Liver (tissue), 9 donors: ENCODE data around the gene RAB7A. TPM values are rescaled to one million over a fixed set of nuclear protein-coding genes. Genes with fewer than 3 reads are reported as not detected.
A peak's percentile ranks its signal among the peaks of the same experiment; 100 is the strongest.

Source experiments
- DNase-seq: peaks from one replicate; pipeline ENCODE4 v3.0.0-alpha.2; 2017; ENCODE audit warnings: low spot score
- H3K27ac ChIP-seq, 2 donors: one replicate each; pipeline ENCODE4 v1.7.0; 2013; ENCODE audit warnings: inconsistent platforms in 2 of 2, low read length in 2 of 2, control low read depth in 1 of 2, low read depth in 1 of 2, mild to moderate bottlenecking in 1 of 2
- H3K27me3 ChIP-seq, 4 donors: one replicate each; pipeline versions ENCODE4 v1.6.1 to v1.7.0; 2013; ENCODE audit warnings: low read length in 3 of 4, inconsistent platforms in 1 of 4, mild to moderate bottlenecking in 1 of 4, moderate library complexity in 1 of 4; ENCODE audit not compliant: control insufficient read depth in 4 of 4, insufficient read depth in 4 of 4
- H3K36me3 ChIP-seq, 4 donors: one replicate each; pipeline versions ENCODE4 v1.6.1 to v1.7.0; 2013; ENCODE audit warnings: low read length in 3 of 4, mild to moderate bottlenecking in 3 of 4, low read depth in 1 of 4, moderate library complexity in 1 of 4; ENCODE audit not compliant: control insufficient read depth in 4 of 4, insufficient read depth in 3 of 4
- H3K4me1 ChIP-seq, 4 donors: one replicate each; pipeline versions ENCODE4 v1.6.1 to v1.7.0; 2013; ENCODE audit warnings: low read length in 3 of 4, mild to moderate bottlenecking in 3 of 4, moderate library complexity in 1 of 4; ENCODE audit not compliant: control insufficient read depth in 4 of 4, insufficient read depth in 4 of 4
- H3K4me3 ChIP-seq, 3 donors: one replicate each; pipeline versions ENCODE4 v1.6.1 to v1.7.0; 2013; ENCODE audit warnings: low read length in 3 of 3, control low read depth in 1 of 3, low read depth in 1 of 3, mild to moderate bottlenecking in 1 of 3
- H3K9ac ChIP-seq, 2 donors: one replicate each; pipeline ENCODE4 v1.7.0; 2013; ENCODE audit warnings: low read length in 2 of 2, mild to moderate bottlenecking in 2 of 2, moderate library complexity in 2 of 2, control low read depth in 1 of 2, low read depth in 1 of 2
- H3K9me3 ChIP-seq, 4 donors: one replicate each; pipeline versions ENCODE4 v1.6.1 to v1.7.0; 2013; ENCODE audit warnings: low read length in 3 of 4; ENCODE audit not compliant: control insufficient read depth in 4 of 4
- CTCF ChIP-seq: fragments of 150-350 bp; IDR thresholded peaks from 2 replicates; pipeline ENCODE4 v1.5.1; 2017; ENCODE audit warnings: improper control_type of control experiment, low read depth, low read length; ENCODE audit not compliant: missing input control
- EGR1 ChIP-seq, 2 donors: IDR thresholded peaks; 2 replicates each; pipeline ENCODE4 v1.6.1; 2016 to 2018; ENCODE audit warnings: antibody characterized with exemption in 2 of 2, low read depth in 2 of 2
- FOXA1 ChIP-seq: IDR thresholded peaks from 2 replicates; pipeline ENCODE4 v1.6.1; 2016; ENCODE audit warnings: antibody characterized with exemption
- GABPA ChIP-seq, 2 donors: IDR thresholded peaks in 1 of 2; conservative IDR thresholded peaks in 1 of 2; 2 replicates each; pipeline ENCODE4 v1.6.1; 2016; ENCODE audit warnings: antibody characterized with exemption in 2 of 2, mild to moderate bottlenecking in 1 of 2, moderate library complexity in 1 of 2
- HNF4A ChIP-seq, 2 donors: conservative IDR thresholded peaks; 2 replicates each; pipeline ENCODE4 v1.6.1; 2016; ENCODE audit warnings: antibody characterized with exemption in 2 of 2, mild to moderate bottlenecking in 2 of 2
- HNF4G ChIP-seq: IDR thresholded peaks from 2 replicates; pipeline ENCODE4 v1.6.1; 2016; ENCODE audit warnings: antibody characterized with exemption
- RAD21 ChIP-seq, 2 donors: IDR thresholded peaks; 2 replicates each; pipeline ENCODE4 v1.6.1; 2016; ENCODE audit warnings: antibody characterized with exemption in 2 of 2, mild to moderate bottlenecking in 2 of 2
- RXRA ChIP-seq, 2 donors: IDR thresholded peaks; 2 replicates each; pipeline ENCODE4 v1.6.1; 2017 to 2018; ENCODE audit warnings: antibody characterized with exemption in 2 of 2, mild to moderate bottlenecking in 1 of 2
- SP1 ChIP-seq: IDR thresholded peaks from 2 replicates; pipeline ENCODE4 v1.6.1; 2018; ENCODE audit warnings: antibody characterized with exemption, mild to moderate bottlenecking
- TAF1 ChIP-seq: conservative IDR thresholded peaks from 2 replicates; pipeline ENCODE4 v1.6.1; 2016; ENCODE audit warnings: antibody characterized with exemption, mild to moderate bottlenecking
- YY1 ChIP-seq: IDR thresholded peaks from 2 replicates; pipeline ENCODE4 v1.6.1; 2016; ENCODE audit warnings: antibody characterized with exemption, mild to moderate bottlenecking
- WGBS: extraction: QIAGEN DNeasy Blood & Tissue Kit; methylation state at CpG from one replicate; pipeline ENCODE4 v1.1.7; 2013; 5-methylcytosine and 5-hydroxymethylcytosine counted together
- polyA plus RNA-seq, 2 donors: library from polyadenylated mRNA; stranded (reverse) in 1 of 2; unstranded in 1 of 2; fragments of 200-250 nt in 1 of 2; fragments of >200 nt in 1 of 2; fragmentation: Nextera tagmentation in 1 of 2; extraction: Ambion mirVana in 1 of 2; gene quantifications; one replicate each; pipeline versions ENCODE4 v1.2.1 to v1.2.3, GENCODE V29; 2013 to 2015
- total RNA-seq, 2 donors: library from RNA; depleted of rRNA; stranded (reverse); fragments of >200 nt; gene quantifications; one replicate each; pipeline ENCODE4 v1.2.3, GENCODE V29; 2014
- TF ChIP-seq, protein P1 (sequence below): IDR thresholded peaks from 2 replicates; pipeline ENCODE4 v1.6.1; 2016; ENCODE audit warnings: antibody characterized with exemption
- TF ChIP-seq, protein P2 (sequence below): IDR thresholded peaks from 2 replicates; pipeline ENCODE4 v1.6.1; 2016; ENCODE audit warnings: antibody characterized with exemption
- TF ChIP-seq, protein P3 (sequence below): IDR thresholded peaks from 2 replicates; pipeline ENCODE4 v1.6.1; 2016; ENCODE audit warnings: antibody characterized with exemption
- donor health status: healthy.
- donor health status: healthy.
- donor health status: healthy.
- donor health status: healthy.
- donor health status: healthy.

RAB7A gene
- total and polyA plus RNA-seq, 4 donors = 34.6 to 90.6 (median 63.4) TPM

DNA sequence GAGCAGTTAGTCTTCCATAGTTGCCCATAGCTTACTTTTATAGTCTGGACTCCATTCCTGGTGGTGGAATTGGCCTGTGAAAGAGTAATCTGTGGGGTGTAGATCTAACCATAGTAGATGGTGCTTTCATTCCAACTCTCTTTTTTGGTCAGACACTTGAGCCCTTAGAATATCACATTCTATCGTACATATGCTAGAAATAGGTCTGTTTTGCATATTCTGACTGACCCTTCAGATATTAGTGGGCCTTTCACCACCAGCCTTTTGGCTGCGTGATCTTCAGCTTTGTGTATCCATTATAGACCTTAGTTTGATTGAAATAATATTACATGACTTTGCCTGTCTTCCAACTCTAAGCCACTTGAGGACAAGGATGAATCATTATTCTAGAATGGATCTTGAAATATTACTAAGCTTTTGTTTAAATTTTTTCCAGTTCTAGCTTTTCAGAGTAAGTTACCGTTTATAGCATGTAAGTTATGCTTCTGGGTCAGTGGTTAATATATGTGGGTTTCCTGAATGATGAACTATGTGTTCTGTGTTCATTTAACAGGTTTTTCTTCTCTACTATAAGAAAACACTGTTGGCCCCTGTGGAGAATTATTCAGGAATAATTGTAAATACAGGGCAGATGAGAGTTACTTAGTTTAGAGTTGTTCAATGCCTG lies 8.7 kb downstream of the RAB7A start:
- Histone ChIP-seq H3K27ac (no peak overlapping the region), H3K4me1 (peaks cover 2 to 40% (median 36%) of the 10 kb centered on the region in 4 donors), H3K9ac (peak overlapping the region in 1 of 2 donors; percentile 38), H3K4me3 (no peak overlapping the region), H3K27me3 (no peaks in the 10 kb centered on the region), H3K9me3 (no peaks in the 10 kb centered on the region), H3K36me3 (peaks cover 0 to 4% (median 0%) of the 10 kb centered on the region in 4 donors)
- WGBS = 93% methylated on average over 3 of the region's 3 CpGs
- DNase-seq = no peak
- TF ChIP-seq, protein P1, sequence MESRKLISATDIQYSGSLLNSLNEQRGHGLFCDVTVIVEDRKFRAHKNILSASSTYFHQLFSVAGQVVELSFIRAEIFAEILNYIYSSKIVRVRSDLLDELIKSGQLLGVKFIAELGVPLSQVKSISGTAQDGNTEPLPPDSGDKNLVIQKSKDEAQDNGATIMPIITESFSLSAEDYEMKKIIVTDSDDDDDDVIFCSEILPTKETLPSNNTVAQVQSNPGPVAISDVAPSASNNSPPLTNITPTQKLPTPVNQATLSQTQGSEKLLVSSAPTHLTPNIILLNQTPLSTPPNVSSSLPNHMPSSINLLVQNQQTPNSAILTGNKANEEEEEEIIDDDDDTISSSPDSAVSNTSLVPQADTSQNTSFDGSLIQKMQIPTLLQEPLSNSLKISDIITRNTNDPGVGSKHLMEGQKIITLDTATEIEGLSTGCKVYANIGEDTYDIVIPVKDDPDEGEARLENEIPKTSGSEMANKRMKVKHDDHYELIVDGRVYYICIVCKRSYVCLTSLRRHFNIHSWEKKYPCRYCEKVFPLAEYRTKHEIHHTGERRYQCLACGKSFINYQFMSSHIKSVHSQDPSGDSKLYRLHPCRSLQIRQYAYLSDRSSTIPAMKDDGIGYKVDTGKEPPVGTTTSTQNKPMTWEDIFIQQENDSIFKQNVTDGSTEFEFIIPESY = no peak
- TF ChIP-seq RAD21 (IDR thresholded peaks at IDR 0.05) (no peak), YY1 (no peak), HNF4G (no peak), TAF1 (no peak), GABPA (IDR thresholded peaks at IDR 0.05 in 1 of 2, conservative IDR thresholded peaks at IDR 0.05 in 1 of 2) (no peak)

- Histone ChIP-seq H3K4me3 (no peak overlapping the region), H3K9ac (no peak overlapping the region), H3K4me1 (peaks cover 2 to 38% (median 33%) of the 10 kb centered on the region in 4 donors), H3K27ac (no peak overlapping the region), H3K27me3 (no peaks in the 10 kb centered on the region), H3K36me3 (peaks cover 0 to 4% (median 0%) of the 10 kb centered on the region in 4 donors), H3K9me3 (no peaks in the 10 kb centered on the region)
- TF ChIP-seq EGR1 (IDR thresholded peaks at IDR 0.05; ENCODE audit: low read depth in 2 of 2) = no peak
- no peak for TF ChIP-seq SP1
- no peak for TF ChIP-seq YY1
- no peak for DNase-seq
Observed at GRCh38 chr3:128735287-128735686, 9.3 kb downstream of the RAB7A start.

- DNase-seq = no peak
- Histone ChIP-seq H3K36me3 (peaks cover 0 to 4% (median 0%) of the 10 kb centered on the region in 4 donors), H3K27ac (no peak overlapping the region), H3K4me3 (no peak overlapping the region), H3K9ac (no peak overlapping the region), H3K4me1 (peaks cover 2 to 34% (median 28%) of the 10 kb centered on the region in 4 donors), H3K27me3 (no peaks in the 10 kb centered on the region), H3K9me3 (no peaks in the 10 kb centered on the region)
- TF ChIP-seq EGR1 (IDR thresholded peaks at IDR 0.05; ENCODE audit: low read depth in 2 of 2) (no peak), YY1 (no peak), RXRA (IDR thresholded peaks at IDR 0.05) (no peak), GABPA (IDR thresholded peaks at IDR 0.05 in 1 of 2, conservative IDR thresholded peaks at IDR 0.05 in 1 of 2) (no peak), TAF1 (no peak), HNF4A (conservative IDR thresholded peaks at IDR 0.05) (no peak), CTCF (no peak), RAD21 (IDR thresholded peaks at IDR 0.05) (no peak), SP1 (no peak), FOXA1 (no peak)
- TF ChIP-seq, protein P1 = no peak
- TF ChIP-seq, protein P2, sequence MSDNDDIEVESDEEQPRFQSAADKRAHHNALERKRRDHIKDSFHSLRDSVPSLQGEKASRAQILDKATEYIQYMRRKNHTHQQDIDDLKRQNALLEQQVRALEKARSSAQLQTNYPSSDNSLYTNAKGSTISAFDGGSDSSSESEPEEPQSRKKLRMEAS = no peak
- TF ChIP-seq, protein P3, sequence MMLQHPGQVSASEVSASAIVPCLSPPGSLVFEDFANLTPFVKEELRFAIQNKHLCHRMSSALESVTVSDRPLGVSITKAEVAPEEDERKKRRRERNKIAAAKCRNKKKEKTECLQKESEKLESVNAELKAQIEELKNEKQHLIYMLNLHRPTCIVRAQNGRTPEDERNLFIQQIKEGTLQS = no peak
- 19% methylated on average over 2 of the region's 2 CpGs for WGBS
Observed at GRCh38 chr3:128735884-128736283, 9.9 kb downstream of the RAB7A start.
